Heart left ventricle (tissue), 16 donors: ENCODE results near the gene LHFPL3. TPM values are rescaled to one million over a fixed set of nuclear protein-coding genes. Genes with fewer than 3 reads are reported as not detected.

Source experiments
- ATAC-seq, 4 donors: fragments of 200-7000 bp; cut with Tn5 transposase; one replicate each; pipeline ENCODE4 v1.9.1; 2020 to 2022; ENCODE audit warnings: moderate library complexity in 4 of 4, mild to moderate bottlenecking in 3 of 4, moderate number of reproducible peaks in 1 of 4
- DNase-seq, 5 donors: peaks; one replicate each; pipeline ENCODE4 v3.0.0-alpha.2; 2020
- H3K27ac ChIP-seq, 12 donors: fragments of 200-600 bp; sonication (generic) in 4 of 12; one replicate each; pipeline versions ENCODE4 v1.5.0 to v1.8.0; 2016 to 2022; ENCODE audit warnings: mild to moderate bottlenecking in 2 of 12
- H3K27me3 ChIP-seq, 9 donors: fragments of 200-600 bp; sonication (generic) in 2 of 9; one replicate each; pipeline versions ENCODE4 v1.5.1 to v1.8.0; 2016 to 2022; ENCODE audit warnings: mild to moderate bottlenecking in 3 of 9
- H3K36me3 ChIP-seq, 9 donors: fragments of 200-600 bp; sonication (generic) in 2 of 9; one replicate each; pipeline versions ENCODE4 v1.5.0 to v1.8.0; 2018 to 2022; ENCODE audit warnings: mild to moderate bottlenecking in 2 of 9
- H3K4me1 ChIP-seq, 12 donors: fragments of 200-600 bp; sonication (generic) in 4 of 12; one replicate each; pipeline versions ENCODE4 v1.5.0 to v1.8.0; 2016 to 2022; ENCODE audit warnings: mild to moderate bottlenecking in 3 of 12
- H3K4me3 ChIP-seq, 12 donors: fragments of 200-600 bp; sonication (generic) in 4 of 12; one replicate each; pipeline versions ENCODE4 v1.5.0 to v1.8.0; 2017 to 2022; ENCODE audit warnings: mild to moderate bottlenecking in 9 of 12, moderate library complexity in 4 of 12
- H3K9me3 ChIP-seq, 12 donors: fragments of 200-600 bp; sonication (generic) in 4 of 12; one replicate each; pipeline versions ENCODE4 v1.5.0 to v1.8.0; 2016 to 2022; ENCODE audit warnings: mild to moderate bottlenecking in 1 of 12
- POLR2A ChIP-seq, 2 donors: fragments of 450-650 bp; IDR thresholded peaks; one replicate each; pipeline ENCODE4 v1.6.1; 2017; ENCODE audit warnings: antibody characterized with exemption in 2 of 2, mild to moderate bottlenecking in 2 of 2, moderate library complexity in 2 of 2
- WGBS, 4 donors: extraction: QIAGEN DNeasy Blood & Tissue Kit in 2 of 4; methylation state at CpG; one replicate each; pipeline versions ENCODE4 v1.1.5 to v1.1.7; 2013 to 2018; 5-methylcytosine and 5-hydroxymethylcytosine counted together
- intact Hi-C, 10 donors: fragments of 100-400 bp; cut with DNase I; formaldehyde crosslinking; loops; one replicate each; pipeline versions ENCODE4 v1.11.1 to v1.14.2; 2022
- polyA plus RNA-seq, 2 donors: library from polyadenylated mRNA; stranded (reverse); fragments of 200-250 nt; gene quantifications; one replicate each; pipeline ENCODE4 v1.2.3, GENCODE V29; 2013
- total RNA-seq, 9 donors: library from RNA; depleted of rRNA in 2 of 9; stranded (reverse); fragments of >200 nt in 2 of 9; fragmentation: NEBNext Ultra II Directional in 3 of 9; extraction: Animal tissue kit (Norgen Biotek cat#: 25700) in 3 of 9; gene quantifications; one replicate each; pipeline versions ENCODE4 v1.1.0 to v1.2.4, GENCODE V29; 2016 to 2023
- TF ChIP-seq, protein P1 (sequence below), 12 donors: fragments of 200-600 bp; sonication (generic) in 4 of 12; IDR thresholded peaks; one replicate each; pipeline versions ENCODE4 v1.5.0 to v1.8.0; 2018 to 2022; ENCODE audit warnings: antibody characterized with exemption in 12 of 12, mild to moderate bottlenecking in 5 of 12
- donor health status: ischemic (EF 13 %, LVEDD 7.1; RV severe dilation, severe dysfunction).
- donor health status: healthy with polysubstance abuse.
- donor health status: DM: no; HTN: yes; CAD: no.
- donor health status: DM: no; HTN: no; CAD: no.
- donor health status: ischemic (EF 25% LVEDD 6.9; RV normal size, moderate dysfunction).
- donor health status: ischemic (EF 25% LVEDD 5.7; RV mildly dilated, moderate dysfunction).
- donor health status: healthy.
- donor health status: DM: yes; HTN: yes; CAD: no.
- donor health status: ischemic (EF 35%, LVEDD 5.7; RV mildly dilated, moderate dysfunction).
- donor health status: nonischemic (EF 11% LVEDD 7.7; RV severe dilation, severe dysfunction).
- donor health status: DM: yes; HTN: yes; CAD: no.
- donor health status: PGD.
- donor health status: ischemic (EF 29% LVEDD 5.4; RV normal size, mild dysfunction).
- donor health status: nonischemic (EF 23%, LVEDD 6.1; RV moderate dilation, normal function).

The LHFPL3 gene
- total and polyA plus RNA-seq, 11 donors, result not detected

DNA sequence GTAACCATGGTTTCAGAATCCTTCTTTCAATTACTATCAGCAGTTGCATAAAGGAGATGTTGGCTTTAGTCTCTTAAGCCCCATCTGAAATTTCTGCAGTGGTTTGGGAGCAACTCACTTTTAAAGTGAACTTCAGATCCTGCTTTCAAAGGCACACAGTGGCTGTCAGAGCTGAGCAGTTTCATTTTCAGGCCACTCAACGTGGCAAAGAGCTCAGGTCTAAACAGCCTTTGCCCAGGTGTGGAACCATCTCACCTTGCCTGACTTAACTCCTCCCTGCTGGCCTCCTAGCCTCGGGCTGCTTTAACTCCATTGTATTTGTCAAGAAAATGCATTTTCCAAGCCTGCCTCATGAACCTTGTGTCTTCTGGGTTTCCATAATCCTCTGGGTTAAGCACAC is 488.1 kb downstream of the LHFPL3 start:
- Histone ChIP-seq H3K9me3 (no peaks in the 10 kb centered on the region), H3K27me3 (peaks cover 0 to 21% (median 0%) of the 10 kb centered on the region in 9 donors), H3K27ac (no peak overlapping the region), H3K36me3 (no peaks in the 10 kb centered on the region), H3K4me1 (no peaks in the 10 kb centered on the region), H3K4me3 (no peak overlapping the region)
- DNase-seq (no peak), ATAC-seq (no peak)
- TF ChIP-seq, protein P1, sequence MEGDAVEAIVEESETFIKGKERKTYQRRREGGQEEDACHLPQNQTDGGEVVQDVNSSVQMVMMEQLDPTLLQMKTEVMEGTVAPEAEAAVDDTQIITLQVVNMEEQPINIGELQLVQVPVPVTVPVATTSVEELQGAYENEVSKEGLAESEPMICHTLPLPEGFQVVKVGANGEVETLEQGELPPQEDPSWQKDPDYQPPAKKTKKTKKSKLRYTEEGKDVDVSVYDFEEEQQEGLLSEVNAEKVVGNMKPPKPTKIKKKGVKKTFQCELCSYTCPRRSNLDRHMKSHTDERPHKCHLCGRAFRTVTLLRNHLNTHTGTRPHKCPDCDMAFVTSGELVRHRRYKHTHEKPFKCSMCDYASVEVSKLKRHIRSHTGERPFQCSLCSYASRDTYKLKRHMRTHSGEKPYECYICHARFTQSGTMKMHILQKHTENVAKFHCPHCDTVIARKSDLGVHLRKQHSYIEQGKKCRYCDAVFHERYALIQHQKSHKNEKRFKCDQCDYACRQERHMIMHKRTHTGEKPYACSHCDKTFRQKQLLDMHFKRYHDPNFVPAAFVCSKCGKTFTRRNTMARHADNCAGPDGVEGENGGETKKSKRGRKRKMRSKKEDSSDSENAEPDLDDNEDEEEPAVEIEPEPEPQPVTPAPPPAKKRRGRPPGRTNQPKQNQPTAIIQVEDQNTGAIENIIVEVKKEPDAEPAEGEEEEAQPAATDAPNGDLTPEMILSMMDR (IDR thresholded peaks at IDR 0.05), result no peak
- no peak for TF ChIP-seq POLR2A (IDR thresholded peaks at IDR 0.05)
- intact Hi-C loops, result no loop called here
- WGBS, 4 donors, result 36 to 53% (median 40%) methylated on average over 2 of the region's 2 CpGs

DNA sequence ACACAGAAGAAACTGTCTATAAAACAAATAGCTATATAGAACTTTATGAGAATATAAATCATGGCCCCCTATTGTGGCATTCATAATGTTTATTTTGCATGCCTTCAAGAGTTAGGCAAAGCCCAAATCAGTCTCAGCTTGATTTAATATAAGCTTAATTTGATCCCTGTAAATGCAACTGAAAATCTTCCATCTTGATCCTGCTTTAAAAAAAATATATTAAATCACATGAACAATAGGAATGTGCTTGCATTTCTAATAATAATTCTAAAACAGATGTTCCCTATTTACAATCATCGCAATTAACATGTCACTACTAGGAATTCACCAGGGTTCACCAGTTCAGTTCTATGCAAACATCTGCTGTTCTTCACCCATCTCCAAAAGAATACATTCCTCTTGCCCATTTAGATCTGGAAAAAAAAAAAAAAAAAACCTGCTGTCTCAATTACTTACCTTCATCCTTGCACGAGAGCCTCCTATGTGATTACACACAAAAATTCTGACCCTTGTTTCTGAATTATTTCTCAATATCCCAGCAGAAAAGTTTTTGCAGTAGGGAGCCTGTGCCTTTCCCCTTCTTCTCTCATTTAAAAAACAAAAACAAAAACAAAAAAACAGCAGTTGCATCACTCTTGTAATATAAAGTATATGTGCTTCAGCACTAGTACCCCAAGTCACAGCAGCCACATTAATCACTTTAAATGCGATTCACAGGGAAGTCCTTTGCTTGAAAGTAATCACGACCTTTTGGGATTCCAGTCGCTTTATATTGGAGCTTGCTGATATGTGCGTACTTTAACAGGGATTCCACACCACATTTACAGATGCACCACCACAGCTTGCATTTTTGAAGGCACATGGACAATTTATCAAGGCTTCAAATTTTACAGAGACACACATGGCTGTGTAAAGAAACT is 490.8 kb downstream of the LHFPL3 start:
- peaks cover 0 to 7% (median 0%) of the 10 kb centered on the region in 9 donors for H3K27me3 ChIP-seq
- TF ChIP-seq POLR2A (IDR thresholded peaks at IDR 0.05), result no peak
- TF ChIP-seq, protein P1 (IDR thresholded peaks at IDR 0.05), result no peak
- no peaks in the 10 kb centered on the region for H3K4me1 ChIP-seq
- no peak for DNase-seq
- H3K36me3 ChIP-seq, result no peaks in the 10 kb centered on the region
- no peak overlapping the region for H3K27ac ChIP-seq
- H3K4me3 ChIP-seq, result no peak overlapping the region
- no peak for ATAC-seq
- 69 to 74% (median 72%) methylated on average over 6 of the region's 6 CpGs for WGBS, 4 donors
- no peaks in the 10 kb centered on the region for H3K9me3 ChIP-seq
- intact Hi-C loops, result no loop called here

DNA sequence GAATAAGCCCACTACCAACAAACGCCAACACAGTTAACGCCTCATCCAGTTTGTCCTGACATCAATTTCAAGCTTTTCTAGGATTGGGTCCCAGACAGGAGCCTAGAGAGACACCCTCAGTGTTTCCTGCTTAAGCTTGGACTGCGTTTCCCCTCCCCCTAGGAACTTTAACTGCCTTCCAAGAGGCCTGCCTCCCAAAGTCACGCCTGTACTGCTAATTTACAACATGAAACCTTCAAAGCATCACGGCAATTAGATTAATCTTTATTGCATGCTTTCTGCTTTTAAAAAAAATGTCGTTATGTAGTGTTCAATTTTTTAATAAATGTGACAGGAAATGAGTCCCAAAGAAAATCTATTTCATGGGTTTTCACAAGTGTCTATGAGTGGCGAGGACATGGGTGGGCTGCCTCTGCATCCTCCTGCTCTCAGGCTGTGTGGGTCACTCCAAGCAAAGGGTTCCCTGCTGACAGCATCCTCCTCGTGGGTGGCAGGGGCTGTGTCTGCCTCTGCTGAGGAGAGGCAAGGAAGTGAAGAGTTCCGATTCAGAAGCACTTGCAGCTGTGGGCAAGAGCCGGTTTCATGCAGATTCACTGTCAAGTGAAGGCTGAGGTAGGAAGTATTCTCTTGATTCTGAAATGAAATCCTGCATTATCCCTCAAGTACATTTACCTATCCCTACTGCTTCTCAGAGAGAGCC is 492.6 kb downstream of the LHFPL3 start:
- H3K9me3 ChIP-seq, result no peaks in the 10 kb centered on the region
- H3K4me3 ChIP-seq, result no peak overlapping the region
- H3K36me3 ChIP-seq, result no peaks in the 10 kb centered on the region
- 56 to 69% (median 68%) methylated on average over 10 of the region's 10 CpGs for WGBS, 4 donors
- intact Hi-C loops, result no loop called here
- H3K27ac ChIP-seq, result no peak overlapping the region
- DNase-seq (no peak), ATAC-seq (no peak)
- H3K4me1 ChIP-seq, result no peaks in the 10 kb centered on the region
- TF ChIP-seq POLR2A (IDR thresholded peaks at IDR 0.05), result no peak
- TF ChIP-seq, protein P1 (IDR thresholded peaks at IDR 0.05), result no peak
- no peaks in the 10 kb centered on the region for H3K27me3 ChIP-seq

DNA sequence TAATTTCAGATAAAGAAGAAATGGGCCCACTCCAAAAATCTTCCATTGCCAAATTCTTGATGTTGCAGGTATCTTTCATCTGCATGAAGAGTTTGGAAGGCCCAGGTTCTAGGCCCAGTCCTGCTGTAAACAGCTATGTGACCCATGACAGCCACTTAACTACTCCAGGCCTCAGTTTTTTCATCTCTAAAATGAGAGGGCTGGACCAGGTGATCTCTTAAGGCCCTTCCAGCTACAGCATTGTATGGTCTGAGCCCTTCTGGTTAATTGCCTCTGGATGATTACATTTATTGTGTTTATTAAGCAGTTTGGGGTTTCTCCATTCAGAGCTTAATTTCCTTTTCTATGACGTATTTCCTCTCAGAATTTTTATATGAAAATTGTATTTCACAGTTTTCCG is 494.8 kb downstream of the LHFPL3 start:
- no peak overlapping the region for H3K27ac ChIP-seq
- no peak for ATAC-seq
- 92 to 99% (median 94%) methylated on average over 2 of the region's 2 CpGs for WGBS, 4 donors
- H3K27me3 ChIP-seq, result no peaks in the 10 kb centered on the region
- TF ChIP-seq, protein P1 (IDR thresholded peaks at IDR 0.05), result no peak
- TF ChIP-seq POLR2A (IDR thresholded peaks at IDR 0.05), result no peak
- no peak for DNase-seq
- H3K9me3 ChIP-seq, result no peaks in the 10 kb centered on the region
- intact Hi-C loops, result no loop called here
- no peak overlapping the region for H3K4me3 ChIP-seq
- H3K36me3 ChIP-seq, result no peaks in the 10 kb centered on the region
- H3K4me1 ChIP-seq, result no peaks in the 10 kb centered on the region
